ENCODE results near the gene DDB1.
"Not testable (repeated sequence)": the region's sequence is repeated elsewhere in the genome, so short reads cannot be mapped to it uniquely, and the experiment has no call there.

DDB1 gene

GRCh38 chr11:61270354-61271076, 62.4 kb downstream of the DDB1 start:
- DNase-seq (ENCODE audit: low read depth in 2 of 2): no peak

GRCh38 chr11:61268588-61269250, 64.2 kb downstream of the DDB1 start:
- DNase-seq (ENCODE audit: low read depth in 2 of 2): no peak

GRCh38 chr11:61267437-61267841, 65.5 kb downstream of the DDB1 start:
- DNase-seq (ENCODE audit: low read depth in 2 of 2): no peak

- DNase-seq (ENCODE audit: low read depth in 2 of 2): no peak
Measured at GRCh38 chr11:61266602-61267001, 66.3 kb downstream of the DDB1 start.

GRCh38 chr11:61265357-61265756, 67.5 kb downstream of the DDB1 start:
- DNase-seq (ENCODE audit: low read depth in 2 of 2): no peak

GRCh38 chr11:61264795-61265194, 68.1 kb downstream of the DDB1 start:
- DNase-seq (ENCODE audit: low read depth in 2 of 2): no peak

- DNase-seq (ENCODE audit: low read depth in 2 of 2): no peak
Measured at GRCh38 chr11:61264371-61264770, 68.5 kb downstream of the DDB1 start.

- DNase-seq (ENCODE audit: low read depth in 2 of 2): no peak
Measured at GRCh38 chr11:61259363-61259762, 73.5 kb downstream of the DDB1 start.

GRCh38 chr11:61258546-61258945, 74.4 kb downstream of the DDB1 start:
- DNase-seq (ENCODE audit: low read depth in 2 of 2): no peak

GRCh38 chr11:61256710-61257482, 76.0 kb downstream of the DDB1 start:
- DNase-seq (ENCODE audit: low read depth in 2 of 2): no peak

- DNase-seq (ENCODE audit: low read depth in 2 of 2): peak; percentile 13 to 26
Measured at GRCh38 chr11:61254403-61255025, 78.4 kb downstream of the DDB1 start.

- not testable (repeated sequence) for DNase-seq (ENCODE audit: low read depth in 2 of 2)
Measured at GRCh38 chr11:61252332-61252731, 80.6 kb downstream of the DDB1 start.

GRCh38 chr11:61250796-61251765, 81.8 kb downstream of the DDB1 start:
- DNase-seq (ENCODE audit: low read depth in 2 of 2): not testable (repeated sequence)

Measured in activated CD8-positive, alpha-beta memory T cell treated with anti-CD3 and anti-CD28 coated beads for 4 hours (primary cell).